PC-3 (cell line): ENCODE data around the gene CCM2L. TPM values are rescaled to one million over a fixed set of nuclear protein-coding genes. Genes with fewer than 3 reads are reported as not detected.

Source experiments
- ATAC-seq: fragments of 200-7000 bp; cut with Tn5 transposase; 2 replicates; pipeline ENCODE4 v1.9.1; 2020; ENCODE audit warnings: mild to moderate bottlenecking, moderate library complexity
- BruUV-seq: library from RNA; stranded (reverse); fragments of 400-500 nt; replicated peaks from 2 replicates; lab custom pipeline; 2021; lab: Mats Ljungman, UMichigan
- CTCF ChIA-PET: fragments of 300-600 bp; sonication (Branson Sonifier 250); formaldehyde crosslinking; loops from one replicate; lab custom pipeline; 2022; ENCODE audit warnings: antibody characterized with exemption; lab: Charles Lee
- POLR2A ChIA-PET: fragments of 300-600 bp; sonication (Branson Sonifier 250); formaldehyde crosslinking; loops from one replicate; lab custom pipeline; 2022; ENCODE audit warnings: antibody characterized with exemption; ENCODE audit not compliant: unreplicated experiment; lab: Charles Lee
- DNase-seq: peaks from one replicate; pipeline ENCODE4 v3.0.0-alpha.2; 2015
- H2AFZ ChIP-seq: fragments of 300-600 bp; sonication (generic); 2 replicates; pipeline ENCODE4 v1.6.0; 2016; ENCODE audit warnings: antibody characterized with exemption, low read length
- H3F3A ChIP-seq: fragments of 300-600 bp; sonication (generic); one replicate; pipeline ENCODE4 v1.6.0; 2017; ENCODE audit warnings: antibody characterized with exemption, low read length, control low read depth, mild to moderate bottlenecking; ENCODE audit not compliant: unreplicated experiment
- H3K27ac ChIP-seq: fragments of 300-600 bp; sonication (generic); 2 replicates; pipeline ENCODE4 v1.5.1; 2016; ENCODE audit warnings: mild to moderate bottlenecking, low read length
- H3K27me3 ChIP-seq: fragments of 300-600 bp; sonication (generic); 2 replicates; pipeline ENCODE4 v1.6.1; 2016; ENCODE audit warnings: low read length, mixed read lengths
- H3K36me3 ChIP-seq: fragments of 300-600 bp; sonication (generic); 2 replicates; pipeline ENCODE4 v1.6.1; 2016; ENCODE audit warnings: low read depth, mixed run types, low read length, mixed read lengths
- H3K4me1 ChIP-seq: fragments of 300-600 bp; sonication (generic); 2 replicates; pipeline ENCODE4 v1.5.1; 2016; ENCODE audit warnings: low read length; ENCODE audit not compliant: insufficient read depth
- H3K4me2 ChIP-seq: fragments of 300-600 bp; sonication (generic); 2 replicates; pipeline ENCODE4 v1.6.0; 2016; ENCODE audit warnings: low read length
- H3K4me3 ChIP-seq: fragments of 300-600 bp; sonication (generic); 2 replicates; pipeline ENCODE4 v1.5.1; 2016; ENCODE audit warnings: mild to moderate bottlenecking, low read length, mixed read lengths
- H3K79me2 ChIP-seq: fragments of 300-600 bp; sonication (generic); 2 replicates; pipeline ENCODE4 v1.6.1; 2017; ENCODE audit warnings: low read length, mixed read lengths
- H3K9ac ChIP-seq: fragments of 300-600 bp; sonication (generic); 2 replicates; pipeline ENCODE4 v1.6.0; 2016; ENCODE audit warnings: mild to moderate bottlenecking, low read length
- H3K9me2 ChIP-seq: fragments of 300-600 bp; sonication (generic); replicated peaks from 2 replicates; pipeline ENCODE4 v1.6.1; 2016; ENCODE audit warnings: mixed run types, low read length, mixed read lengths
- H3K9me3 ChIP-seq: fragments of 300-600 bp; sonication (generic); 2 replicates; pipeline ENCODE4 v1.6.1; 2016; ENCODE audit warnings: low read length, mixed read lengths
- H4K20me1 ChIP-seq: fragments of 300-600 bp; sonication (generic); 2 replicates; pipeline ENCODE4 v1.6.1; 2016; ENCODE audit warnings: low read length, mixed read lengths
- EZH2 ChIP-seq: fragments of 300-600 bp; sonication (generic); IDR thresholded peaks from one replicate; pipeline ENCODE4 v1.6.1; 2017; ENCODE audit warnings: antibody characterized with exemption, mild to moderate bottlenecking, low read length; ENCODE audit not compliant: unreplicated experiment
- EZH2phosphoT487 ChIP-seq: fragments of 300-600 bp; sonication (generic); IDR thresholded peaks from 2 replicates; pipeline ENCODE4 v1.6.1; 2018; ENCODE audit warnings: mild to moderate bottlenecking, antibody characterized with exemption, low read length, borderline replicate concordance
- intact Hi-C: fragments of 100-400 bp; cut with micrococcal nuclease; formaldehyde crosslinking; loops from 2 replicates; pipeline ENCODE4 v1.9.0; 2023
- total RNA-seq: library from RNA; depleted of rRNA; stranded (reverse); fragments of >200 nt; gene quantifications from 2 replicates; pipeline ENCODE4 v1.2.3, GENCODE V29; 2014
- TF ChIP-seq, protein P1 (sequence below): fragments of 300-600 bp; sonication (generic); conservative IDR thresholded peaks from 2 replicates; pipeline ENCODE4 v1.5.1; 2017; ENCODE audit warnings: antibody characterized with exemption, low read depth, mild to moderate bottlenecking, low read length

Gene CCM2L
- total RNA-seq, 1 experiment from 2014 or later = not detected

DNA sequence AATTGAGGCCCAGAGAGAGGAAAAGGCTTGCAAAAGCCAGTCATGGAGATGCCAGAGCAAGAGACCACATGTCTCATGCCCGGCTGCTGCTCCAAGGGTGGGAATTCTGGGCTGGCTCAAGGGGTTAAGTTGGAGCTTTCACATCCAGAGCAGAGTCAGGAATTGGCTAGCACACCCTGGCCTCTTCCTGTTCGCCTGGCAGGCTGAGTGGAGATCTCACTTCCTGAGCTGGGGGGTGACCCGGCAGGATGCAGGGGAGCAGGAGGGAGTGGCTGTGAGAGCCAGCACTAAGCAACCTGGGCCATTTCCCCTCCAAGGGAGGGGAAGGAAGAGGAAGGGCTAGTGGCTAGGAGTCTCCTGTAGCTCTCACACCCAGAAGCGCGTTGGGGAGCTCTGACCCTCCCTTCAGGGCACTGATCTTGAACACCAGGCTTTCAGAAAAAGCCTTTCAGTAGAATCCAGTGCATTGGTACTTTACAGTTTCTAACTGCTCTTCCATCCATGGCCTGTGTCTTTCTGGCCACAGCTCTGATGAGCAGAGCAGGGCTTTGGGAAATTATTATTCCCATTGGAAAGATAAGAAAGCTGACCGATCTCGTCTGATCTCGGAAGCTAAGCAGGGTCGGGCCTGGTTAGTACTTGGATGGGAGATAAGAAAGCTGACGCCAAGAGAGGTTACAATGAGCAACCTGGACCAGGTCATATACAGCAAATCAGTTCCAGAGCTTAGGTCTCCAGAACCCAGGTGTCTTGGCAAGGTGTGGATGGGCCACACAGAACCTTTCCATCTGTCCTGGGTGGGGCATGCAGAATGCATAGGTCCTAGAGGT is 2.2 kb upstream of the CCM2L start:
- intact Hi-C loops = no loop called here
- ATAC-seq (peak; percentile 48; the same call in 1 of the 2 replicates), DNase-seq (no peak)
- H3K4me3 ChIP-seq = no peak overlapping the region
- H3K27me3 ChIP-seq = peaks cover 22% of the 10 kb centered on the region
- TF ChIP-seq EZH2 = no peak
- TF ChIP-seq, protein P1, sequence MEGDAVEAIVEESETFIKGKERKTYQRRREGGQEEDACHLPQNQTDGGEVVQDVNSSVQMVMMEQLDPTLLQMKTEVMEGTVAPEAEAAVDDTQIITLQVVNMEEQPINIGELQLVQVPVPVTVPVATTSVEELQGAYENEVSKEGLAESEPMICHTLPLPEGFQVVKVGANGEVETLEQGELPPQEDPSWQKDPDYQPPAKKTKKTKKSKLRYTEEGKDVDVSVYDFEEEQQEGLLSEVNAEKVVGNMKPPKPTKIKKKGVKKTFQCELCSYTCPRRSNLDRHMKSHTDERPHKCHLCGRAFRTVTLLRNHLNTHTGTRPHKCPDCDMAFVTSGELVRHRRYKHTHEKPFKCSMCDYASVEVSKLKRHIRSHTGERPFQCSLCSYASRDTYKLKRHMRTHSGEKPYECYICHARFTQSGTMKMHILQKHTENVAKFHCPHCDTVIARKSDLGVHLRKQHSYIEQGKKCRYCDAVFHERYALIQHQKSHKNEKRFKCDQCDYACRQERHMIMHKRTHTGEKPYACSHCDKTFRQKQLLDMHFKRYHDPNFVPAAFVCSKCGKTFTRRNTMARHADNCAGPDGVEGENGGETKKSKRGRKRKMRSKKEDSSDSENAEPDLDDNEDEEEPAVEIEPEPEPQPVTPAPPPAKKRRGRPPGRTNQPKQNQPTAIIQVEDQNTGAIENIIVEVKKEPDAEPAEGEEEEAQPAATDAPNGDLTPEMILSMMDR = no peak
- TF ChIP-seq EZH2phosphoT487 = no peak
- no peaks in the 10 kb centered on the region for H3K36me3 ChIP-seq
- no peak overlapping the region for H3K9ac ChIP-seq
- BruUV-seq = no TSS peak
- no peaks in the 10 kb centered on the region for H3K9me2 ChIP-seq
- H3K4me1 ChIP-seq = no peaks in the 10 kb centered on the region
- H3K27ac ChIP-seq = no peak overlapping the region
- H4K20me1 ChIP-seq = no peaks in the 10 kb centered on the region
- no peaks in the 10 kb centered on the region for H3F3A ChIP-seq
- H2AFZ ChIP-seq = no peak overlapping the region
- no peaks in the 10 kb centered on the region for H3K79me2 ChIP-seq
- no peaks in the 10 kb centered on the region for H3K9me3 ChIP-seq
- no peak overlapping the region for H3K4me2 ChIP-seq
- POLR2A ChIA-PET = no interaction called here
- CTCF ChIA-PET = interaction anchor here (0.5 to 0.6 kb wide), 2 partner anchors 7 to 23 kb away, joined by 3 to 4 read pairs; no protein-coding TSS in a partner anchor

DNA sequence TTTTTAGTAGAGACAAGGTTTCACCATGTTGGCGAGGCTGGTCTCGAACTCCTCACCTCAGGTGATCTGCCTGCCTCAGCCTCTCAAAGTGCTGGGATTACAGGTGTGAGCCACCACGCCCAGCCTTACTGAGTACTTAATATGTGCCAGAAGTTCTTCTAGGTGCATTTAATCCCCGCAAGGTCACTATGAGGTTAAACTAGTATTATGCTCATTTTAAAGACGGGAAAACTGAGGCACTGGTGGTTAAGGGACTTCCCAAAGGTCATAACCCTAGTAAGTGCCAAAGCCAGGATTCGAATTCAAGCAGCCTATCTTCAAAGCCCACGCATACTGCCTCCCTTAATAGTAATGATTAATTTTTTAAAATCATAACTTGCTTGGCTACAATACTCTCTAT is 674 bp upstream of the CCM2L start:
- Histone ChIP-seq H2AFZ (no peak overlapping the region), H3K9me2 (no peaks in the 10 kb centered on the region), H3K36me3 (no peaks in the 10 kb centered on the region), H3K4me2 (no peak overlapping the region), H3F3A (no peaks in the 10 kb centered on the region), H4K20me1 (no peaks in the 10 kb centered on the region), H3K4me1 (no peaks in the 10 kb centered on the region), H3K27me3 (peaks cover 22% of the 10 kb centered on the region), H3K9ac (no peak overlapping the region), H3K27ac (no peak overlapping the region), H3K4me3 (no peak overlapping the region), H3K79me2 (no peaks in the 10 kb centered on the region), H3K9me3 (no peaks in the 10 kb centered on the region)
- CTCF ChIA-PET = no interaction called here
- no peak for ATAC-seq
- no TSS peak for BruUV-seq
- POLR2A ChIA-PET = no interaction called here
- intact Hi-C loops = no loop called here
- TF ChIP-seq EZH2 (no peak), EZH2phosphoT487 (no peak)
- TF ChIP-seq, protein P1 = no peak
- no peak for DNase-seq

DNA sequence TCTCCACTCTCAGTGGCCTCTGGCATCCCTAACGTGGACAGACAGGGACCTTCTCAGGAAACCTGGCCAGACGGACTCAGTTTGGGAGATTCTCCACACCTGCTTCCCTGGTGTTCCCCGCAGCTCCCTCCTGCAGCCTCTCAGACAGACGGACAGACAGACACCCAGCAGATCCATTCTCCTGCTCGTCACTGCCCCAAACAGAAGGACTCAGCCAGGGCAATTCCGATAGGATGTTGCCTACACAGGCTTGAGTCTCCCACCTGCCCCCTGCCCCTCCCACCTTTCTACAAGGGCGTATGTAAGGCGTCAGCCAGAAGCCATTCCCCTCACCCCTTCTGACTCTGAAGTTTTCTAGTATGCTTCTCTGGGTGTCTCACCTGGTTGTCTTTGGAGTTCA is 428 bp downstream of the CCM2L start:
- intact Hi-C loops = no loop called here
- no peak for ATAC-seq
- no peak for DNase-seq
- TF ChIP-seq, protein P1 = no peak
- no peak for TF ChIP-seq EZH2
- no peak for TF ChIP-seq EZH2phosphoT487
- no peaks in the 10 kb centered on the region for H3K4me1 ChIP-seq
- H3K79me2 ChIP-seq = no peaks in the 10 kb centered on the region
- ChIA-PET CTCF (no interaction called here), POLR2A (no interaction called here)
- no peak overlapping the region for H2AFZ ChIP-seq
- H3K27me3 ChIP-seq = peaks cover 32% of the 10 kb centered on the region
- BruUV-seq = no TSS peak
- no peaks in the 10 kb centered on the region for H3K9me2 ChIP-seq
- no peaks in the 10 kb centered on the region for H3F3A ChIP-seq
- no peak overlapping the region for H3K27ac ChIP-seq
- H3K4me3 ChIP-seq = no peak overlapping the region
- H3K36me3 ChIP-seq = no peaks in the 10 kb centered on the region
- no peaks in the 10 kb centered on the region for H4K20me1 ChIP-seq
- H3K9ac ChIP-seq = no peak overlapping the region
- H3K9me3 ChIP-seq = no peaks in the 10 kb centered on the region
- H3K4me2 ChIP-seq = no peak overlapping the region
